NT2/D1 (cell line): ENCODE measurements around the gene NDOR1.

ENCODE experiments used
- DNase-seq: peaks from one replicate; pipeline ENCODE4 v3.0.0-alpha.2; 2011; ENCODE audit warnings: low read depth, low spot score
- H3K27me3 ChIP-seq: 2 replicates; pipeline ENCODE4 v1.6.0; 2011; ENCODE audit warnings: mild to moderate bottlenecking; ENCODE audit not compliant: insufficient read length, insufficient read depth
- H3K36me3 ChIP-seq: 2 replicates; pipeline ENCODE4 v1.6.1; 2011; ENCODE audit warnings: mild to moderate bottlenecking, low read length, mixed read lengths; ENCODE audit not compliant: insufficient read depth, insufficient read length
- H3K4me1 ChIP-seq: 2 replicates; pipeline ENCODE4 v1.5.1; 2011; ENCODE audit not compliant: insufficient read depth, insufficient read length
- H3K4me3 ChIP-seq: 2 replicates; pipeline ENCODE4 v1.5.1; 2011; ENCODE audit warnings: low read depth; ENCODE audit not compliant: insufficient read length
- H3K9ac ChIP-seq: 2 replicates; pipeline ENCODE4 v1.6.0; 2011; ENCODE audit warnings: low read depth; ENCODE audit not compliant: insufficient read length
- H3K9me3 ChIP-seq: 2 replicates; pipeline ENCODE4 v1.5.1; 2011; ENCODE audit warnings: mild to moderate bottlenecking, low read length; ENCODE audit not compliant: insufficient read depth
- SUZ12 ChIP-seq: IDR thresholded peaks from 2 replicates; pipeline ENCODE4 v1.6.1; 2011; ENCODE audit not compliant: insufficient read length, insufficient read depth; ENCODE audit errors: extremely low read depth
- YY1 ChIP-seq: IDR thresholded peaks from 2 replicates; pipeline ENCODE4 v1.6.1; 2011; ENCODE audit not compliant: insufficient read length, insufficient read depth
- ZNF274 ChIP-seq: IDR thresholded peaks from 2 replicates; pipeline ENCODE4 v1.6.1; 2011; ENCODE audit warnings: mild to moderate bottlenecking, low read depth, low read length

NDOR1 gene

GRCh38 chr9:137175345-137175961 lies 30.0 kb upstream of the NDOR1 start:
- TF ChIP-seq ZNF274 (no peak), YY1 (no peak), SUZ12 (no peak)
- Histone ChIP-seq H3K4me1 (peaks cover 12% of the 10 kb centered on the region), H3K27me3 (peaks cover 15% of the 10 kb centered on the region), H3K36me3 (peaks cover 44% of the 10 kb centered on the region), H3K9ac (no peak overlapping the region), H3K9me3 (no peaks in the 10 kb centered on the region), H3K4me3 (no peak overlapping the region)
- no peak for DNase-seq

- peaks cover 5% of the 10 kb centered on the region for H3K27me3 ChIP-seq
- H3K4me3 ChIP-seq: no peak overlapping the region
- H3K4me1 ChIP-seq: peaks cover 5% of the 10 kb centered on the region
- TF ChIP-seq ZNF274: no peak
- TF ChIP-seq YY1: no peak
- TF ChIP-seq SUZ12: no peak
- no peak overlapping the region for H3K9ac ChIP-seq
- peaks cover 55% of the 10 kb centered on the region for H3K36me3 ChIP-seq
- no peak for DNase-seq
- H3K9me3 ChIP-seq: no peaks in the 10 kb centered on the region
These were observed 29.0 kb upstream of the NDOR1 start for GRCh38 chr9:137176302-137177182.

DNA sequence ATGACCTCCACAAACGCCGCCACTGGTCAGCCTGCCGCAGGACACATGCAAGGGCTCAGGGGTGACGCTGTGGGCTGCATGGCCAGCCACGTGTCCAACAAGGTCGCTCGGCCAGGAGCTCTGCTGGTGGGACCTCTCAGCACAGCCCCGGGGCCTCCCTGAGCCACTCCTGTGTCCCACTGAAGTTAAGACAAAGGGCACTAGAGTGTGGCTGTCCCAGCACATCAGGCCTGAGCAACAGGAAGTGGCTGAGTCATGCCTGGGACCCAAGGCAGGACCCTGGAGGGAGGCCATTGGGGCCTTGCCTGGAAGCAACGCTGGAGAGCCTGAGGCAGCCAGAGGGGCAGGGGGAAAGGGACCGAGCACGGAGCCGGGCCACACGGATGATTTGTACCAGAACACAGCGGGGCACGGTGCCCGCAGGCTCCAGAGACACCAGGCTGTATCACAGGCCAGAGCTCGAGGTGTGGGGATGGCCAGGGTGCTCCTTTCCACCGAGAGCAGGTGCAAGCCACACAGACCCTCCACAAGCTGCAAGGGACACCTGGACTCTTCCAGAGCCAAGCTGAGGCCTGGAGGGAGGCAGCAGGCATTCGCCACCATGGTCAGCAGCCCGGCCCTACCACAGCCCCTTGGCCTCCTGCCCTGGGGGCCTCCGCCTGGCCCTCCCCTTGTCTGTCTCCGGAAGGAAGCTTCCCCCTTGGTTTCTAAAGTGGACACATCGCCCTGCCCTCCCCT lies 27.1 kb upstream of the NDOR1 start:
- H3K27me3 ChIP-seq: no peaks in the 10 kb centered on the region
- H3K4me1 ChIP-seq: peaks cover 5% of the 10 kb centered on the region
- no peak for DNase-seq
- H3K4me3 ChIP-seq: no peak overlapping the region
- TF ChIP-seq ZNF274 (no peak), YY1 (no peak), SUZ12 (no peak)
- peaks cover 69% of the 10 kb centered on the region for H3K36me3 ChIP-seq
- no peaks in the 10 kb centered on the region for H3K9me3 ChIP-seq
- no peak overlapping the region for H3K9ac ChIP-seq

GRCh38 chr9:137178939-137179630 lies 26.4 kb upstream of the NDOR1 start:
- DNase-seq: no peak
- H3K9ac ChIP-seq: no peak overlapping the region
- no peaks in the 10 kb centered on the region for H3K9me3 ChIP-seq
- peaks cover 5% of the 10 kb centered on the region for H3K4me1 ChIP-seq
- H3K36me3 ChIP-seq: peaks cover 74% of the 10 kb centered on the region
- TF ChIP-seq SUZ12 (no peak), ZNF274 (no peak), YY1 (no peak)
- H3K4me3 ChIP-seq: no peak overlapping the region
- no peaks in the 10 kb centered on the region for H3K27me3 ChIP-seq

DNA sequence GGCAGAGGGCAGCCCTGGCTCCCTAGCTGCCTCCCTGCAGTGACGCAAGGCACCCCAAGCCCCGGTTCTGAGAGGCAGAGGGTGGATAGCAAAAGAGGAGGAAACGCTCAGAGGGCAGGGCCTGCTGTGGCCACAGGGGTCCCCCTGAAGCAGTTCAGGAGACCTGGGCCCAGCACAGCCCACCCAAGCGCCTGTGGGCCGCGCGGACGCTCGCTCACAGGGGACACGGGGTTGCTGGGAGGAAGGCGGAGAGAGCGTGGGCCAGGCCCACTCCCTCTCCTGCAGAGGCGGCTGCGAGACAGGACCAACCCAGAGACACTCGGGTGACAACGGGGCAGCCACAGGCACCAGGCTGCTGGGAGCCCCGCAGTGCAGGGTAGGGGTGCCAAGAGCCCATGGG lies 25.7 kb upstream of the NDOR1 start:
- Histone ChIP-seq H3K4me3 (no peak overlapping the region), H3K4me1 (peaks cover 5% of the 10 kb centered on the region), H3K36me3 (peaks cover 76% of the 10 kb centered on the region), H3K27me3 (no peaks in the 10 kb centered on the region), H3K9ac (no peak overlapping the region), H3K9me3 (no peaks in the 10 kb centered on the region)
- no peak for DNase-seq
- TF ChIP-seq YY1: no peak
- no peak for TF ChIP-seq ZNF274
- TF ChIP-seq SUZ12: no peak

DNA sequence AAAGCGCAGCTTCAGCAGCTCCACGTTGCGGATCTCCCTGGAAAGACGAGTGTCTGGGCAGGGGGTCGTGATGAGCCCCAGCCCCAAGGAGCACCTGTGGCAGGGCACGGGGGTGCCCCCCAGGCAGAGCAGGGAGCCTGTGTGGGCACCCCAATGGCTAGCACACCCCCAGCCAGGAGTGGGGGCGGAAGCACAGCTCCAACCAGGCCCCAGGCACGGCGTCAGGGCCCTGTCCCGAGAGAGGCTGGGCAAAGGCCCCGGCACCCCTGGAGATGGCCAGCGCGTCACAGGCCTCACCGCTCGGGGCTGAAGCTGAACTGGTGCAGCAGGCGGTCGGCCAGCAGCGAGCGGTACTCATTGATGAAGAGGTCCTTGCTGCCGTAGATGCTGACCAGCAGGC lies 25.0 kb upstream of the NDOR1 start:
- peaks cover 5% of the 10 kb centered on the region for H3K4me1 ChIP-seq

More for the DNA sequence above, 25.0 kb upstream of the NDOR1 start:
- no peaks in the 10 kb centered on the region for H3K9me3 ChIP-seq
- TF ChIP-seq ZNF274: no peak
- no peak for TF ChIP-seq YY1
- TF ChIP-seq SUZ12: no peak
- no peak overlapping the region for H3K4me3 ChIP-seq
- no peaks in the 10 kb centered on the region for H3K27me3 ChIP-seq
- H3K36me3 ChIP-seq: peaks cover 81% of the 10 kb centered on the region
- no peak overlapping the region for H3K9ac ChIP-seq
- no peak for DNase-seq
